Hematopoietic multipotent progenitor cell treated with erythropoietin and hydrocortisone succinate and interleukin-3 and kit ligand, for 15 days (in vitro differentiated cells): ENCODE measurements around the gene FOXN3.

Experiments
- DNase-seq: peaks from one replicate; pipeline ENCODE4 v3.0.0-alpha.2; 2015; ENCODE audit warnings: low spot score

FOXN3 gene

GRCh38 chr14:89382901-89383845 is 33.9 kb downstream of the FOXN3 start:
- DNase-seq = no peak

DNA sequence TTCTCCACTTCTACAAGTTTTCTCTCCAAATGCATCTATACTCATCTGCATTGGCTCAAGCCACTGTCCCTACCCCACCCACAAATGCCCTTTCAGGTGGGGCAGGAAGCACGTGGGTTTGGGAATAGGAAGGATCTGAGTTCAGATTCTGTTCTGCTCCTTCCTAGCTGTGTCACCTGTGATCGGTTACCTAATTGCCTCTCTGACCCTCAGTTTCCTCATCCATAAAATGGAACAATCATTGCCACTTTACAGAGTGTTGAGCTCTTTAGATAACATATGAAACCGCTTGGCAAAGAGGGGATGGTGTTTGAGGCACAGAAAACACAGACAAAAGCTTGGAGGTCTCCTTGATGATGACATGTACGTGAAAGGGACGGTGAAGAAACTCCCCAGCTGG is 34.5 kb downstream of the FOXN3 start:
- no peak for DNase-seq

DNA sequence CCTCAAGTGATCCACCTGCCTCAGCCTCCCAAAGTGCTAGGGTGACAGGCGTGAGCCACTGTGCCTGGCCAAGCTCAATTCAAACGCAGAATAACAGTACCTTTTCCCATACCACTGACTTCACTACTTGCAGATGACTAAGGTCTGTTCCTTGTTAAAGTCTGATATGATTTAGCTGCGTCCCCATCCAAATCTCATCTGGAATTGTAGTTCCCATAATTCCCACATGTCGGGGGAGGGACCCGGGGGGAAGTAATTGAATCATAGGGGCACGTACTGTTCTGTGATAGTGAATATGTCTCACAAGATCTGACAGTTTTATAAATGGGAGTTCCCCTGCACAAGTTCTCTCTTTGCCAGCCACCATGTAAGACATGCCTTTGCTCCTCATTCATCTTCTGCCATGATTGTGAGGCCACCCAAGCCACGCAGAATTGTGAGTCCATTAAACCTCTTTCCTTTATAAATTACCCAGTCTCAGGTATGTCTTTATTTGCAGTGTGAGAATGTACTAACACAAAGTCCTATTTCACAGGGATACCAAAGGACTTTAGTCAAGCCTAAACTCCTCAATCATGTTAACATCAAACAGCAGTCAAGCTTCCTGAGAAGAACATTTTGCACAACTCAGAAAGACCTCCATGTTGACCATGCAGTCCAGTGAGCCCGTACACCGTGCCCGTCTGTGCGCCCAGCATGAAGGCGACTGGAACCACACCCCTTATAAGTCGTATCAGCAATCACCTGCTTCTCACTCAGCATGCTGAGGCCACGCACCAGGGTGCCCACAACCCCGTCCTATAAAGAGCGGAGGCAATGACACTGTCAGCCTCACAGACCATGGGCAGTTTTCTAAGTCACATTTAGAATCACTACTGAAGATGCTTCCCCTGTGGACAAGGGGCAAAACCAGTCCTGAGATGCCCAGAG is 36.9 kb downstream of the FOXN3 start:
- DNase-seq = no peak

DNA sequence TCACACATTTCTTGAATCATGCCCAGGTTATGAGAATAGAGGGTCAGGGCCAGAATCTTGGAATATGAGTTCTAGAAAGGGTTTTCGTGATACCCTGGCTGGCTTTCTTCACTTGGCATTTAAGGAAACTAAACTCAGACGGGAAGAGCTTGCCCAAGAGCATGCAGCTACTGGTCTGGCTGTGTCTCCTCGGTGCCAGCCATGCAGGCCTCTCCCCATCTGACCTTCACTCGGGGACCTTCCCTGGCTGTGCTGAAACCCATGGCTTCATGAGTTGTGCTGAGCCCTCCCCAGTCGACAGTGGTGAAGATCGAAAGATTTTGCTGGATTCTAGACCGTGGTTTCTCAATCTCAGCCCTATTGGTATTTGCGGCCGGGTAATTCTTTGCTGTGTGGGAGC is 38.0 kb downstream of the FOXN3 start:
- DNase-seq = no peak

DNA sequence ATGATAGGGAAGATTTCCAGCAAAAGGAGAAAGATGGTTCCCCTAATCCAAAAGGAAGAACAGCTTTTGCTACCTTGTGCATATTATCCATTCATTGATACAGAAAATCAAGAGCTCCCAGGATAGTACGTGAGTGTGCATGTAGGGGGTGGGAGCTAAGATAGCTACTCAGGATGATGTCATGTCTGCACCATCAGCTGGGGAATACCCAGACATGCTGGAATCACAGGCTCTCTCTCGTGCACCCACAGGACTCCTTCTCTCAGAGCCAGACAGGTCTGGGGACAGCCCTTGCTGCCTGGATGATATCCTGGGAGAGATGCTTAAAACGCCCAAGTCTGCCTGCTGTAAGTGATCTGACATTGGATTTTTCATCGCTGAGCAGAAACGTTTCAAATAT is 38.9 kb downstream of the FOXN3 start:
- no peak for DNase-seq

DNA sequence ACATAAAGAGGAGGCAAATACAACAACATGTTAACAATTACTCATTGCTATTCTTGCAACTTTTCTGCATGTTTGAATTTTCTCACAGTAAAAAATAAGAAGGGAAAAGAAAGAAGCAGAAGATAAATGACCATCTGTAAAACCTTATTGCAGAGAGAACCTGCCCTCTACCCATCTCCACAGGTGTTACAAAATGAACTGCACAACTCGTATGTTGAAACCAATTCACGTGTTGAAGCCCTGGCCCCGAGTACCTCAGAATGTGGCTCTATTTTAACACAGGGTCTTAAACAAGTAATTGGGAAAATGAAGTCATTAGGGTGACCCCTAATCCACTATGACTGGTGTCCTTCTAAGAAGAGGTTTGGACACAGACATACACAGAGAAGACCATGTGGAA is 39.5 kb downstream of the FOXN3 start:
- DNase-seq = no peak

- no peak for DNase-seq
These were observed 42.1 kb downstream of the FOXN3 start for GRCh38 chr14:89374908-89375307.

GRCh38 chr14:89373185-89373584 is 43.8 kb downstream of the FOXN3 start:
- no peak for DNase-seq

GRCh38 chr14:89372512-89372883 is 44.5 kb downstream of the FOXN3 start:
- DNase-seq = no peak

- no peak for DNase-seq
These were observed 45.2 kb downstream of the FOXN3 start for GRCh38 chr14:89371585-89372511.

DNA sequence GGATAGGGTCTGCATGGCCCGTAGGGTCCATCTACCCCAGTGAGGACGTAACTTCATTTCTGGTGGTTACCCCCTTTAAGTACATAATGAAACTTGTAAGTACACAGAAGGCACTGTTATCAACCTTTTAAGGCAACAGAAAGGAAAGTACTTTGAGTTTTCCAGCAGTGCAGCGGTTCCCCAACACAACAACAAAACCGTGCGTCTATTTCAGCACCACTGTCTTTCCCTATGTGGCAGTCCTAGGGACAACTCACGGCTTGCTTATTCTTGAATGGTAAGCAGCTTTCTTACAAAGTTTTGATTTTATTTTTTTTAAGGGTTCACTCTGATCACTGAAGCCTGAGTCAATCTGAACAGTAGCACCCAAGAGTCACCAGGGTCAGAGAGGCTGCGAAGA is 46.3 kb downstream of the FOXN3 start:
- DNase-seq = no peak

- no peak for DNase-seq
These were observed 46.7 kb downstream of the FOXN3 start for GRCh38 chr14:89370381-89370780.

DNA sequence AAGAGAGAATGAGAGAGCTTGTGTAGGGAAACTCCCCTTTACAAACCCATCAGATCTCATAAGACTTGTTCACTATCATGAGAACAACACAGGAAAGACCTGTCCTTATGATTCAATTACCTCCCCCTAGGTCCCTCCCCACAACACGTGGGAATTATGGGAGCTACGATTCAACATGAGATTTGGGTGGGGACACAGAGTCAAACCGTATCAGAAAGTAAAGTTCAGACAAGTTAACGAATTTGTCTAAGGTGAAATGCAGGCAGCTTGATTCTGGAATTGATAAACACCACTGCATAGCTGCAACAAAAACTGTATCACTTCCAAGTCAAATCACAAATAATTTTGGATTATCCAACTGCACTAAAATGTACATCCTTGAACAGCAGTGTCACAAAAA is 47.4 kb downstream of the FOXN3 start:
- DNase-seq = no peak

GRCh38 chr14:89368490-89369477 is 48.2 kb downstream of the FOXN3 start:
- no peak for DNase-seq

DNA sequence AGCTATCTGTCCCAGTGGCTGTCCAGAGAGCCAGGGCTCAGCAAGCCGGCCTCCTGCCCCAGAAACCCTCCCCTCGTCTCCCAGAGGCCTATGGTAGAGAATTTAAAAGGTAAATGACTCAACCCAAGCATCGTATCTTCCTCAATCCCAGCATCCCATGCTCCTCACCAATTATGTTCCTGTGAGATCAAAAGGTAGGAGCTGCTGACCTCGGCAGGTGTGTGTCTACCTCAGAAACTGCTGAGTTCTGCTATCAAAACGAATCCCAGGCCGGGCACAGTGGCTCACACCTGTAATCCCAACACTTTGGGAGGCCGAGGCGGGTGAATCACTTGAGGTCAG is 49.3 kb downstream of the FOXN3 start:
- no peak for DNase-seq

DNA sequence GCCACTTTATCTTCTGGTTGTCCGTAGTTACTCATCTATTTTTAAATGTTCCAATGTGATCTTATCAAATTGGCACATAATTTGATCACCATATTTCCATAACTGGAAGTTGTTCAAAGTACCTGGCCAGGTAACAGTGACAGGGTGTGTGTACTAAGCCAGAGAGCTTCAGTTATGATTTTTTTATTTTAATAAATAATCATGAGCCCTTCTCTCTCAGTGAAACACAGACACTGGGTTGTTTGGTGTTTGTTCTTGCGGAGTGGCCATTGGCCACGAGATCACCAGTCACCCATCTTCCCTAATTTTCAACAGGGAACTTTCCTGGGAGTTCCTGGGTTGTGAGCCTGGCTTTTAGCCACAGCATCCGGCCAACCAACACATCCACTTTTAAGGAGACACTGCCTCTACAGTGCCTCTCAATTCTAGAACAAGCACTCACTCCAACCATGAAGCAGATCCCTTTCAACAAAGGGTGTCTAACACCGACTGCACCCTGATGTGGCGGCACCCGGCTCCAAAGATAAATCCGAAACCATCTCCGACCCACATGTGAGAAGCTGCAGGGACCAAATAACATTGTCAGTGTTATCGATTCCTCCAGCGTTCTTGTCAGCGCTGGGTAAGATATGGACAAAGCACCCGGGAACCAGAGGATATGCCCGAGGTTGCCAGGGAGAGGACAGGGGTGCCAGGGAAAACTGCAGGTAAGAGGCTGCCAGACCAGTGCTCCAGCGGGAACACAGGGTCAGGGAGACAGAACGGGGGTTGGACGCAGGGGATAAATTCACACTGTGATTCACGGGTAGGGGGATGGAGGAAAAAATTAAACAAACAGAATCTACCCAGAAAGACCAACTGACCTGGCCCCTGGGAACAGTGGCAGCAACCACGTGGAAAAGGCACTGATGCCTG is 49.9 kb downstream of the FOXN3 start:
- DNase-seq = no peak

GRCh38 chr14:89365061-89365801 is 51.8 kb downstream of the FOXN3 start:
- DNase-seq = no peak

GRCh38 chr14:89364316-89364715 is 52.7 kb downstream of the FOXN3 start:
- DNase-seq = no peak

- no peak for DNase-seq
These were observed 56.8 kb downstream of the FOXN3 start for GRCh38 chr14:89360277-89360676.
